Left cardiac atrium (tissue), 4 donors: Measurements from ENCODE around the gene CHCHD3. TPM values are rescaled to one million over a fixed set of nuclear protein-coding genes. Genes with fewer than 3 reads are reported as not detected.

Experiments used
- ATAC-seq, 2 donors: fragments of 200-7000 bp; cut with Tn5 transposase; one replicate each; pipeline ENCODE4 v1.9.1; 2020; ENCODE audit warnings: mild to moderate bottlenecking in 2 of 2, moderate library complexity in 2 of 2
- DNase-seq: peaks from one replicate; pipeline ENCODE4 v3.0.0-alpha.2; 2020
- intact Hi-C, 2 donors: fragments of 100-400 bp; cut with DNase I; formaldehyde crosslinking; loops; one replicate each; pipeline versions ENCODE4 v1.14.1 to v1.15.1; 2022 to 2023
- long read RNA-seq: library from polyadenylated mRNA; unstranded; transcript quantifications from one replicate; pipeline ENCODE4 v2.0.0, GENCODE V29; 2021
- total RNA-seq, 2 donors: library from RNA; stranded (reverse); fragmentation: NEBNext Ultra II Directional; extraction: Animal tissue kit (Norgen Biotek cat#: 25700); gene quantifications; one replicate each; pipeline ENCODE4 v1.2.1, GENCODE V29; 2021
- donor health status: DM: no; HTN: yes; CAD: no.
- donor health status: DM: no; HTN: yes; CAD: no; lungs with severe emphysema.
- donor health status: DM: yes; HTN: yes; CAD: no.
- donor health status: Dilated cardiomyopathy.

Gene CHCHD3
- 100 to 1,000 TPM; 127 to 145 TPM for total RNA-seq
- long read RNA-seq, transcript CHCHD3-201 (8 exons, 1,598 nt) = major isoform, 394 of 410 reads
- long read RNA-seq, partial matches to known transcripts = 1 of 410 reads
- long read RNA-seq, other reads (novel, unspliced or antisense) = 14 of 410 reads

- intact Hi-C loops = loop anchor here in 1 of 2 donors (10.0 kb wide), 1 partner anchor 173 kb away; the partner anchor contains the start of gene EXOC4
- ATAC-seq (peak; percentile 100), DNase-seq (peak; percentile 98)
Observed at GRCh38 chr7:133081599-133082389, at the start of gene CHCHD3. TSS of gene CHCHD3 (minus strand) at chr7:133082090. CDS start at chr7:133081937, 153 bp downstream.

DNA sequence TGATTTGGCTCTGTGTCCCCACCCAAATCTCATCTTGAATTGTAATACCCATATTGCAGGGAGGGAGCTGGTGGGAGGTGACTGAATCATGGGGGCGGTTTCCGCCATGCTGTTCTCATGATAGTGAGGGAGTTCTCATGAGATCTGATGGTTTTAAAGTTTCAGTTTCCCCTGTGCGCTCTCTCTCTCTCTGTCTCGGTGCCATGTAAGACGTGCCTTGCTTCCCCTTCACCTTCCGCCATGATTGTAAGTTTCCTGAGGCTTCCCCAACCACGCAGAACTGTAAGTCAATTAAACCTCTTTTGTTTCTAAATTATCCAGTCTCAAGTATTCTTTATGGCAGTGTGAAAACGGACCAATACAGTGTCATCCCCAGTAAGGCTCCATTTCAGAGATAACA is 48.3 kb upstream of the CHCHD3 start:
- ATAC-seq (no peak), DNase-seq (no peak)
- intact Hi-C loops = no loop called here

DNA sequence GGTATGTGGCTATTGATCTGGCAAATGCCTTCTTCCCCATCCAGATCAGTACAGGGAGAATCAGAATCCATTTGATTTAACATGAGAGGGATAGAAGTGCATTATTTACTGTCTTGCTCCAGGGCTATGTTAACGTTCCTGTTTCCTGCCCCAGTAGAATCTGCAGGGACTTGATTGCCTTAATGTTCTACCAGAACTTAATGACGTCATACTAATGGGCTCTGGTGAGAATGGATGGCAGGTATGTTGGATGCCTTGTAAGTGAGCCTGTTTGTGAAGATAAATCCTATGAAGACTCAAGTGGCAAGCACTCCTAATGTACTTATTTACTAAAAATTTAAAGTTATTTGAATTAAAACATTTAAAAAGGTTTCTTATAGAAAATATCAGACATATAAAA is 44.5 kb upstream of the CHCHD3 start:
- ATAC-seq = no peak
- intact Hi-C loops = no loop called here
- no peak for DNase-seq

DNA sequence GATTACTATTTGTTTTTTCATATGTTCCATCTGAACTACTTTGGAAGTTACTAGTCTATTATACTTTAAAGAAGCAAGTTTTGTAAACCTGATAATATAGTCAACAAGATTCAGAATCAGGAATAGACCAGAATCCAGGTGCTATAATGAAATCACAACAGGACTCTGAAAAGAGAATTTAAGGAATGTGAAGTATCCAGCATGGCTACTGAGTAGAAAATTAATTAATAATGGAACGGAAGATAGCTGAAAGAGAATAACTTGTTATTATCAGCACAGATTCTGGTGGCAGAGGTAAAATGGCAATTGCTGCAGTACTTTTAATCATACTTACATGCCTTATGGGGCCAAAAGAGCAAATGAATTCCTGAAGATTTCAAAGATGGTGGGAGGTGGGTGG is 43.1 kb upstream of the CHCHD3 start:
- DNase-seq (no peak), ATAC-seq (no peak)
- intact Hi-C loops = no loop called here

DNA sequence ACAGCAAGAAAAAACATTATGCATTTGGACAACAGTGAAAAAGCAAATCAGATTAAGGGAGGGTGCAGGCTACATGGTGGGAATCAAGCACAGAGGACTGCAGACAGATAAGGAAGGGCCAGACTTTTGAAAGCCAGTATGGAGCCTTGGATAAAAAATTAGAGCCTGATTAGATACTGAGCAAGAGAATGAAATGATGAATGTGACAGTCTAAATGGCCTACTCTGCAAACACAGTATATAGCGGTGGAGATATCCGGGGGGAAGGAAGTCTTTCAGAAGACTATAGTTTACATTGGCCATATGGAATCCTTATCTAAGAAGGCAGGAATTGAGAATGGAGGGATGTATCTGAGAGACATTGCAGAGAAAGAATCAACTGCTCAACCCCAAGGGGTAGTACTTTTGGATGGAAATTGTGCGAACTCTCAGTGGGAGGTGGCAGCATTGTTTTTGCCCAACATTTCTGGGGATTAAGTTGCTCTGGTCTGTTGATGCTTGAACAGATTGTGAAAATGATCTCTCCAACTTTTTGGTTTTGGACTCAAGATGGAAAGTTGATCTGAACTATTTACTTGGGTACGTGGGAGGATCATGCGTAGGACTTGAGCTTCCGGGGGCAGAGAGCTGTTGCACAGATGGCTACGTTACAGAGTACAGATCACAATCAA is 39.4 kb upstream of the CHCHD3 start:
- intact Hi-C loops = no loop called here

DNA sequence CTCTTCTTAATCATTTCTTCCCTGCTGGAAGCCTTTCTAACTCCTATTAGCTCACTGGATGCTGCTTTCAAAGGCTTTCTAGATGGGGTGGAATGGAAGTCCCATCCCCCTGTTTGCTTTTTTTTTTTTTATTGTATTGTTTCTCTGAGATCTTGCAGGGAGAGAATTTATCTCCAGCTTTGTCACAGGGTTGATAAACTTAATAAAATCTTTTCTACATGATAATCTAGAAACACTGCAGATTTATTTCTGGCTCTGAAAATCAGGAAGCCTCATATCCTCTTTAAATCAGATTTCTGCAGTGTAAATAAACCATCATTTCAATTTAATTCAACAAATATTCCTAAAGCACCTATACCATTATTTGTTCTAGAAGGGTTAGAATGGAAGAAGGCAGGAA is 37.2 kb upstream of the CHCHD3 start:
- intact Hi-C loops = no loop called here
- ATAC-seq (no peak), DNase-seq (no peak)

More for the DNA sequence above, 39.4 kb upstream of the CHCHD3 start:
- ATAC-seq = no peak
- no peak for DNase-seq

- no peak for DNase-seq
- intact Hi-C loops = no loop called here
- no peak for ATAC-seq
Observed at GRCh38 chr7:133118261-133118660, 36.4 kb upstream of the CHCHD3 start.

GRCh38 chr7:133117452-133117851 is 35.6 kb upstream of the CHCHD3 start:
- no peak for ATAC-seq
- intact Hi-C loops = no loop called here
- DNase-seq = no peak

DNA sequence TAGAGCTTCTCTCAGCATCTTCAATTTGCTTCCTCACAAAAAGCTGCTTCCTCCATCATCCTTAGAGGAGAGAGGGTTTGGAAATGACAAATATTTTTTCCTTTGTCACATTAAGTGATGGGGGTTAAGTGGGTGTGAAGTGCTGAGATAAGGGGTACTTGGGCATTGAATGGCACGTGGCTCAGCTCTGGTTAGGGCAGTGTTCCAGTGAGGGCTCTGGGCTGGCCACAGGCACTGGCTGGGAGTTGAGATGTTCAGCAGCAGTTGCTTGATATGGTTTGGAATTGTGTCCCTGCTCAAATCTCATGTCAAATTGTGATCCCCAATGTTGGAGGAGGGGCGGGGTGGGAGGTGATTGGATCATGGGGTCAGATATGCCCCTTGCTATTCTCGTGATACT is 33.7 kb upstream of the CHCHD3 start:
- intact Hi-C loops = no loop called here
- DNase-seq (peak; percentile 29), ATAC-seq (peak; percentile 79 to 84)

DNA sequence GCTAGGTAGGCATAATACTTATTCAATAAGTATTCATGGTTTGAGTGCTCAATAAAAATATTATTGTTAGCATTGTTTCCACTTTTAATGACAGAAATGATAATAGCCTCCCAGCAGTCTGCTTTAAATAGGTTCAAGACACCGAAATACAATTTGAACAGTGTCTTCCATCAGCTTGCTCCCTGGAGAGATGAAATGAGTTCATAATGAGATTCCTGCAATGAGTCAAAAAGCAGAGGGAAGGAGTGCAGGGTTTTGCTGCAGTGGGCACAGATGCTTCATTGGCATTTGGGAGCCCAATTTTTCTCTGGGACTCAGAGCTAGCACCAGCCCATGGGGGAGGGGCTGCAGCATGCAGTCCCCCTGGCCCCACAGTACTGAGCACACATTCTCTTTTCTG is 32.6 kb upstream of the CHCHD3 start:
- no peak for ATAC-seq
- intact Hi-C loops = no loop called here
- no peak for DNase-seq

DNA sequence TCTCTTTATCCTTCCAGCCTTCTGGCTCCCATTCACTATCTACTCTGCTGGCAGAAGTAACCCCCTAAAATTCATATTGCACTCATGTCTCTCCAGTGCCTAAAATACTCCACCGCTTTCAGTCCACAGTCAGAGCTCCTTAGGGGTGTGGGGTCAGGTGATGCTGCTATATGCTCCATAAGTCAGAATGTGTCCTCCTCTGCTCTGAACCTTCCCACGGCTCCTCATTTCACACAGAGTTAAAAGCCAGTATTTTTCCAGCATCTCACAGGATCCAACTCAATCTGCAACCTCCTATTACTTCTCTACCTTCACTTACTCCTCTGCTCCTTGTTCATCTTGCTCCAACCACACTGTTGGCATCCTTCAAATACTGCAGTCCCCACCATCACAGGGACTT is 31.1 kb upstream of the CHCHD3 start:
- no peak for ATAC-seq
- intact Hi-C loops = no loop called here
- DNase-seq = no peak

DNA sequence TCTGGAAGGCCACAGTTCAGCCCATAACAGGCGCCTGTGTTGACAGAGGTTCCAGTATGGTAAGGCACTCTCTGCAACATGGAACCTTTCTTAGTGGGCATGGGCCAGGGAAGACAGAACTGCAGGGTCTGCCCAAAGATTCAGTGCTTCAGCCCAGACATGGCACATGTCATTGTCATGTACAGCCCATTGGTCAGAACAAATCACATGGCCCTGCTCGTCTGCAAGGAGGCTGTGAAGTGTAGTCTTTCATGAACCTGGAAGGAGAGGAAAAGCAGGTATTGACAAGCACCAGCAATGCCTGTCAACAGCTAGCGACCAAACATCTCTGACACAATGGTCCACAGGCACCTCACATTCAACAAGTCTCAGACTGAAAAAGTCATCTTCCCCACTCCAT is 30.4 kb upstream of the CHCHD3 start:
- intact Hi-C loops = no loop called here
- DNase-seq = no peak
- no peak for ATAC-seq

GRCh38 chr7:133110312-133110711 is 28.4 kb upstream of the CHCHD3 start:
- intact Hi-C loops = no loop called here
- ATAC-seq = no peak

DNA sequence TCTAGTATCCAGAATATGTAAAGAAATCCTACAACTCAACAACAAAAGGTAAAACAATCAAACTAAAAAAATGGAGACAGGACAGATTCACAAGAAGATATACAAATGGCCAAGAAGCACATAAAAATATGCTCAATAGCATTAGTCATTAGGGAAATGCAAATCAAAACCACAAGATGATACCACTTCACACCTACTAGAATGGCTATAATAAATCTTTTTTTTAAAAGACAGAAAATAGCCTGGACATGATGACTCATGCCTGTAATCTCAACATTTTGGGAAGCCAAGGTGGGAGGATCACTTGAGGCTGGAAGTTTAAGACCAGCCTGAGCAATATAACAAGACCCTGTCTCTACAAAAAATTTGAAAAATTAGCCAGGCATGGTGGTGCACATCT is 27.9 kb upstream of the CHCHD3 start:
- no peak for DNase-seq
- intact Hi-C loops = no loop called here
- ATAC-seq = no peak

More at GRCh38 chr7:133110312-133110711, 28.4 kb upstream of the CHCHD3 start:
- DNase-seq = no peak

GRCh38 chr7:133108023-133108422 is 26.1 kb upstream of the CHCHD3 start:
- intact Hi-C loops = no loop called here
- ATAC-seq (no peak), DNase-seq (no peak)

GRCh38 chr7:133102276-133103060 is 20.6 kb upstream of the CHCHD3 start:
- intact Hi-C loops = no loop called here
- ATAC-seq = no peak
- no peak for DNase-seq

DNA sequence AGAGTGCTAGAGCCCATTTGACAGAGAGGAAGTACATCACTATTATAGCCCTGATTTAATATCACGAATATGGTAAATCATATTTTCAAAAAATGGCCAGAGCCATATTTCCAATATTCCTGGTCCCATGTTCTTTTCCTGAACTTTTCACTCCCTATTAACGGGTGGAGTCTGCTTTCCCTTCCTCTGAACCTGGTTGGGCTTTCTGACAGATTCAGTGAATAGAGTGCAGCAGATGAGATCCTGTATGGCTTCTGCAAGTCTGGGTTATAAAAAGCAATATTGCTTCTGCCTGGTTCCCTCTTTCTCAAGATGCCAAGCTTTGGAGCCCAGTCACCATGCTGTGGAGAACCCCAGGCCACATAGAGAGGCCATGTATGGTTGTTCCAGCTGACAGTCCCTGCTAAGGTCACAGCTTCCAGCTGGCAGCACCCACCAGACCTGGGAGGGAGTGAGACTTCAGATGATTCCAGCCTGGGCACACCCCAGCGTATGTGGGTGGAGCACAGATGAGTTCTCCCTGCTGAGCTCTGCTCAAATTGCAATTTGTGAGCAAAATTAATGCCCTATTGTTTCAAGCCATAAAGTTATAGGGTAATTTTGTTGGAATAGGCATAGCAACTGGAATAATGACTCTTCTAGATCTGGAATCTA is 17.9 kb upstream of the CHCHD3 start:
- intact Hi-C loops = no loop called here
- DNase-seq (no peak), ATAC-seq (no peak)

DNA sequence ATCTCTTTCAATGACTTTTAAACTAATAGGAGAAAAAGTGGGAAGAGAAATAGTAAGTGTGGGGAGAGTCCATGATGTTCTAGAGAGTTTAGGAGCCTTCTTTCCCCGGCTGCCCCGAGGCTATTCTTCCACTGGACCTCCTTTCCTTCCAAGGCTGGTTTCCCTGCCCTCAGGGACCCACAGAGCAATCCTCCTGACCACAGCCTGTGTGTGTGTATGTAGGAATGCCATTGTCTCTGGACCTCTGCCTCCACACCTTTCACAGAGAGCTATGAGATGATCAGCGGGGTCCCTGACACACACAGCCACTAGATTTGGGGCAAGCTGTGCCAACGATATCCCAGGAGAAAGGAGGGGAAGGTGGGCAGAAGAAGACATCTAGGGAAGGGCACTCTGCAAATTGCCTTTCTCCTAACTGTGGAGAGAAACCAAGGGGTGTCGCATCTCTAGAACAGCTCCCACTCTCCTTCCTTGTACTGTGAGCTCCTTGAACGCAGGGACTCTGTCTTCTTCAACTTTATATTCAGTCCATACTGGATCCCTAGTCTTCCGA is 13.3 kb upstream of the CHCHD3 start:
- ATAC-seq (no peak), DNase-seq (no peak)
- intact Hi-C loops = no loop called here

- intact Hi-C loops = no loop called here
- no peak for DNase-seq
- no peak for ATAC-seq
Observed at GRCh38 chr7:133091943-133092464, 10.1 kb upstream of the CHCHD3 start.
